HG03520 (cell line): ENCODE results near the gene DGCR2.
"Not testable (repeated sequence)": the region's sequence is repeated elsewhere in the genome, so short reads cannot be mapped to it uniquely, and the experiment has no call there.

Experiments used
- ATAC-seq: cut with Tn5 transposase; IDR thresholded peaks from one replicate; pipeline ENCODE4 v1.9.1; 2021; ENCODE audit warnings: mild to moderate bottlenecking, moderate library complexity; ENCODE audit not compliant: unreplicated experiment

The DGCR2 gene

DNA sequence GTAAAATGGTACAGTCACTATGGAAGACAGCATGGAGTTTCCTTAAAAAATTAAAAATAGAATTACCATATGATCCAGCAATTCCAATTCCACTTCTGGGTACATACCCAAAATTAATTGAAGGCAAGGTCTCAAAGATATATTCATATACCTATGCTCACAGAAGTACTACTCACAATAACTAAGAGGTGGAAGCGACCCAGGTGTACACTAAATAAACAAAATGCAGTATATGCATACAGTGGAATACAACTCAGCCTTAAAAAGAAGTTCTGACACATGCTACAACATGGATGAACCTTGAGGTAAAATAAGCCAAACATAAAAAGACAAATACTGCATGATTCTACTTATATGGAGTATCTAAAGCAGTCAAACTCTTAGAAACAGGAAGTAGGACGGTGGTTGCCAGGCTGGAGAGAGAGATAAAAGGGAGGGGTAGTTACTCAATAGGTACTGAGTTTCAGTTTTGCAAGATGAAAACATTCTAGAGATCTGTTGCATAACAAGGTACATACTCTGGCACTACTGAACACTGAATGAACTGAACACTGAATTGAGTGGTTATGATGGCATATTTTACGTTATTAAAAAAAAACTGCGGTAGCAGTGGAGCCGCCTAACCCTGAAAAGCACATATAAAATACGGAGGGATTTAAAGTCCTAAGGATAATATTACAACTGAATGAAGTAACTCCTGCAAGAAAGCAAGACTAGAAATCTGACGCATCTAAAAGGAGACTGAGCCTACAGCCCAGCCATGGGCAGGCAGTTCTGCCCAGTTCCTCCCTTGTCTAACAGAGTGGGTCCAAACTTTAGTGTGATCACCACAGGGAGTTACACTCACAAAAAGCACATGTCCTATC is 12.8 kb downstream of the DGCR2 start:
- ATAC-seq = peak; percentile 76

DNA sequence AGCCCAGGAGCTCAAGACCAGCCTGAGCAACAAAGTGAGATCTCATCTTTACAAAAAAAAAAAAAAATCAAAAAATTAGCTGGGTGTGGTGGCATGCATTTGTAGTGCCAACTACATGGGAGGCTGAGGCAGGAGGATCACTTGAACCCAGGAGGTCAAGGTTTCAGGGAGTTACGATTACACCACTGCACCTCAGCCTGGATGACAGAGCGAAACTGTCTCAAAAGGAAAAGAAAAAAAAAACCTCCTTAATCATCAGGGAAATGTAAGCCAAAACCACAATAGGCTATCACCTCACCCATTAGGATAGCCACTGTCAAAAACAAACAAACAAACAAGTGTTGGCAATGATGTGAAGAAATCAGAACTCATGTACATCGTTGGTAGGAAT is 13.4 kb downstream of the DGCR2 start:
- ATAC-seq = no peak

DNA sequence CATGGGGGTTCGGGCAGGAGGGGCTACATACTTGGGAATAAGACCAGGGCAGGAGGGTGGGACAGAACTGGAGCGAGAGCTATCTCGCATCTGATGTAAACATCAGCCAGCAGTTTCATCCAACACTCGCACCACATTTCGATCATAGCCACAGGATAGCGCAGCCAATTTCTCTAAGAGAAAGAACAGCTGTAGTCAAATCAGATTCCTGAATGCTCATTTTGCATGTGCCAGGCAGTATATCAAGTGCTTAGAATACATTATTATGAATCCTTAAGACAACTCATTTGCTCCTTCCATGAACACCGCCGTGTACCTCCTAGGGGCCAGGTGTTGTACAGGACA is 14.5 kb downstream of the DGCR2 start:
- no peak for ATAC-seq

DNA sequence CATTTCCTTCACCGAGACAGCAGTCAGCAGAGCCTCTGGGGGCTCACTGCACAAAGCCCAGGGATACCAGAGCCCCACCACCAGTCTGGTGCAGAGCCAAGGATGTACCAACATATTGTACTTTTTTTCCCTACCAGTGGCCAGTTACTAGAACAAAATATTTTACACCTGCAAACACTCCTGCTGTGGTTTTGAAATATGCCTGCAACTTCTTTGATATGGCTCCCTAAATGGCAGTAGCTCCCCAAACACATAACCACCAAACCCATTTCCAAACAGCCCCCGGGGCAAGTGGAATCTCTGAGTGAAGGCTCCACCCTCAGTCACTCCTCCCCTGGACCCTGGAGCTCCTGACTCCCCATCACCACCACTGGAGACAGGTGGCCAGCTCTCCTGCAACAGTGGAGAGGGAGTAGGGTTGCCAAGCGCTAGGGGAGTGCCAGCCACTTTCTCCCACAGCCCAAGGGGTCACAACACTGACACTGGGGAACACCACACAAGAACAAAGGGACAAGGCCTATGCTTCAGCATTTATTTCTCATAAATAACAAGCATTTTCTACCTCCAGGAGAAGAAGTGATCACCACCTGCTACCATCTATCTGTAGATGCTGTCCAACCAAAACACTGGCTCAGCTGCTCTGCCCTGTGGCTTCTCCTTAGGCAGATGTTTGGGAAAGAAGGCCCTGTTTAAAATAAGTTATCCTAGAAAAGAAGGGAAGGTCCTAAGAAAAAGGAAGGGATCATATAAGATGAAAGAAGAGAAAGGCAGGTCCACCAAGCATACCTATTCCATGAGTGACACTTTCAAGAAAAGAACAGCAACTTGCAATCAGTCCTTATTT is 15.1 kb downstream of the DGCR2 start:
- no peak for ATAC-seq

DNA sequence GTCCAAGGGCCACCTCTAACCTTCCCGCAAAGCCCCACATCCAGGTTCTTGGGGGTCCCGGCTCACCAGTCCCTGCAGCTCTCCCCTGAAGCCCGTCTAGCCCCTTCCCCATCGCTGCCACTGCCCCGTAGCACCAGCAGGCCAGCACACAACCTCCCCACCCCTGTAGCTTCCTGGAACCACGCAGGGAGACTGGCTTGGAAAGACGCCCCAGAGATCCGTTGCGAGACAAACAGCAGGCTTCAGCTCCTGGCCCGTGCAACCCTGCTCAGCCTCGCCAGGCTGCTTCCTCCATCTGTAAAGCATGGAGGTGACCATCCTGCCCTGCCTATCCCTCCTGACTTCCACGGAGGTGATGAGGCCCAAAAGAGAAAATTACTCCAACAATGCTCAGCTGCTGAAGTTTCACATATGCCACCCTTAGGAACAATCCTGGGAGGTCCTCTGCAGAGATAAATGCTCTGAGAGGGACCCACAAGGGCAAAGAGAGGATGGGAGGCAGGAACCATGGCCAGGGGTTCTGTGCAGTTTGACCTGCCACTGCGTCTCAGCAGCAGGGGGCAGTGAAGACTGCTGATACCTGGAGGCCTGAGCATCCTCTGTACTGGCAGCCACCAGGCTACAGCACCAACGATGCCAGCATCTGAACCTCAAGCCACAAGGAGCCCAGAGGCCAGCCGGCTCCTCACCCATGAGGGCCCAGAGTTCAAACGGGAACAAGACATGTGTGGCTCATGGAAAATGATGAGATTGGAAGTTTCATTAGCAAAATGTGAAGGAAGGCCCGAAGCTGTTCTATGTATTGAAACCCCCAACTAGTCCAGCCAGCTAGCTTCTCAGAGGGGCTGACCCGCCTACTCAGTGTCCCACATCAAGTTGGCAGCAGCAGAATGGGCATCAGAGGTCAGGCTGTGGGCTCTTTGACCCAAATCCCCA is 16.1 kb downstream of the DGCR2 start:
- no peak for ATAC-seq

DNA sequence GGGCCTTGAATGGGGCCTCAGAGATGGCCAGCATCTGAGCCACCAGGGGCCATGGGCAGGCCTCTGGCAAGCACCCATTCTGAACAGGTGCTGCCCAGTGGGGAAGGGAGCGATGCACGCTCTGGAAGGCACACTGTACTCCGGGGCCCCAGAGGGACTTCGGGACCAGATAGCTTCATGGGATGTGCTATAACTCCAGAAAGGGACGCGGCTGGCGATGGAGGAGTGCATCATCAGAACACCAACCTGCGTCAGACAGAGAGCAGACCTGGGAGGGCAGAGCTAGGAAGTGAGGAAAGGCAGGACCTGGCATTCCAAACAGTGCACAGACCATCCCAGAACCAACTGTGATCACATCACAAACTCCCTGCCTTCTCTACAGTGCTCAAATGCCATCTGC is 16.8 kb downstream of the DGCR2 start:
- no peak for ATAC-seq

DNA sequence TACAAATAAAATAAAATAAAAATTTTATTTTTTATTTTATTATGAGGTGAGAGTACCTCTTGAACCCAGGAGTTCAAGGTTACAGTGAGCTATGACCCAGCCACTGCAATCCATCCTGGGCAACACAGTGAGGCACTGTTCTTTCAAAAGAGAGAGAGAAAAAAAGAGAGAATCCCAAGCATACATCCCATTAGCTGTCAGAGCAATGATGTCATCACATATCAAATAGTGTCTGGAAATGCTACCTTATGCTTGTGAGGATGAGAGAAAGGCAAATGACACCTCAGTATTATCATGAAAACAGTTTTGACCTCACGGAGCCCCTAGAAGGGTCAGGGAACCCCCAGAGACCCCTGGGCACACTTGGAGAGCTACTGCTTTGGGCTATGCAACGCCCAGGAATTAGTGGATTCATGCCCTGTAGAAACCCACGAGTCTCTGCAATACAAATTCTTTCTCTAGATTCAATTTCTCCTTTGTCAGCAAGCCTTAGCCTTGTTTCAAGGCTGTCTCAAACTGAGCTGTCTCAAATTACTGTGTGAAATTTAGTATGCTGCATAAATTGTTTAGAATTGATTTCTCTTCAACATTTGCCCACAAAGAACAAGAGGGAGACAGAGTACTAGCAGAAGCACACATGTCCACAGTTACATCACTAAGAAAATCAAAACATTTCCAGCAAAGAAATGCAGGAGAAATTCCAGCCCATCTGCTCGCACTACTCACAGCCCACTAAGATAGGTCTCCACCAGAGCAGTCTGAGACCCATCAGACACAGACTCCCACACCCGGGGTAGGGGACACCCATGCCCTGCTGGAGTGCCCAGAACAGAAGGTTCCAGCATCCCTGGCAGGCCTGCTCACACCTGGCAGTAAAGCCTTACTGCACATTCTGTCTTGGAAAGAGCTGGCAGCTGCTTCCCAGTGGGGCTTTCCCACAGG is 18.1 kb downstream of the DGCR2 start:
- no peak for ATAC-seq

DNA sequence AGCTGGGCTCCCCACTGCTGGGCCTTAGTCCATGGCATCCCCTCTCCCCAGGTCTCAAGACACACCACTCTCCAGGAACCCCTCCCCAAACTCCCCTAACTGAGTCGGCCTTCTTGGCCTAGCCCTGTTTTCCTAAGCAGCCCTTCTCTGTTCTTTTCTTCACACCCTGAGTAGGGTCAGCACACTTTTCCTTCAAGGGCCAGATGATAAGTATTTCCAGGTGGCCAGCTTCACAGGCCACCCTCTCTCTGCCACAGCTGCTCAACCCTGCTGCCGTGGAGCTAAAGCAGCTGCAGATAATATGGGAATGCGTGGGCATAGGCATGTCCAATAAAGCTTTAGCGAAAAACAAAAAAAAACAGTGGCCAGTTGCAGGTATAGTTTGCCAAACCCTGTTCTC is 24.1 kb downstream of the DGCR2 start:
- ATAC-seq = no peak

DNA sequence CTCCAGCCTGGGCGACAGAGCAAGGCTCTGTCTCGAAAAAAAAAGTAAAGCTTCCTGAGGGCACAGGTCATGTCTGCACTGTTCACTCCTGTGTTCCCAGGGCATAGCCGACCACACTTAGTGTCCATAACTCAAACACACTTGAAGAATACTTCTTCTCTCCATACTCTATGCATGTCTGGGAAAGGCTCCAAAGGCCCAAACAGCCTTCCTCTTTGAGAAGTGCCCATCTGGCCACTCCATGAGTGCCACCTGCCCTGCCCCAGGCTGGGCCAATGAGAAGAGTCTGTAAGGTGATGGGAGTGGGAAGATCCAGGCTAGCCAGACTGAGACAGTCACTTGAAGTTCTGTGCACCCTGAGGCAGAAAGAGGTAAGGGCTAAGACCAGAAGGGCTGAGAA is 24.7 kb downstream of the DGCR2 start:
- no peak for ATAC-seq

DNA sequence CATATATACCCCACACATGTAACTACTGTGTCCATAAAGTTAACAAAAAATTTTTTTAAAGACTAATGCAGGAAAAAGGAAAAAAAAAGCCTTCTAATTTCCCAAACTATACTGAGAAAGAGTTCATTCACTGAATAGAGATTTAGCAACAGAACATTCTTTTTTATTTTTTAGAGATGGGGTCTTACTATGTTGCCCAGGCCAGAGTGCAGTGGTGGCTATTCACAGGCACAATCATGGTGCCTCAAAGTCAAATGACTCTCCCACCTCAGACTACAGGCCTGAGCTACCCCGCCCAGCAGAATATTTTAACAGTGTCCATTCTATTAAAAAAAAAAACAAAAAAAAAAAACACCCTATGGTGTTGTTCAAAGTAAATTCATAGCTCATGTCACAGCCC is 25.7 kb downstream of the DGCR2 start:
- no peak for ATAC-seq

DNA sequence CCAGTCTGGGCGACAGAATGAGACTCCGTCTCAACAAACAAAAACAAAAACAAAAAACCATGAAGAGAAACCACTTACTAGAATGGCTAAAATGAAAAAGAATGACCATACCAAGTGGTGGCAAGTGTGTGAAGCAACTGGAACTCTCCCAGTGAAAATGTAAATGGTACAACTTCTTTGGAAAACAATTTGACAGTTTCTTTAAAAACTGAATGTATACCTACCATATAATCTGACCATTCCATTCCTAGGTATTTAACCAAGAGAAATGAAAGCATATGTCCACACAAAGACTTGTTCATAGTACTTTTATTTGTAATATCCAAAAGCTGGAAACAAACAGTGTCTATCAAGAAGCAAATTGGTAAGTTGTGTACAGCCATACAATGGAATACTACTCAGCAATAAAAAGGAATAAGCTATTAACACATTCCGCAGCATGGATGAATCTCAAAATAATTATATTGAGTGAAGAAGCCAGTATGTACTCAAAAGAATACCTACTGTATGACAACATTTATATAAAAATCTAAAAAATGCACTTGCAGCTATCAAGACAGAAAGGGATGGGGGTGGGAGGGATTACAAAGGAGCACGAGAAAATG is 27.7 kb downstream of the DGCR2 start:
- ATAC-seq = no peak

DNA sequence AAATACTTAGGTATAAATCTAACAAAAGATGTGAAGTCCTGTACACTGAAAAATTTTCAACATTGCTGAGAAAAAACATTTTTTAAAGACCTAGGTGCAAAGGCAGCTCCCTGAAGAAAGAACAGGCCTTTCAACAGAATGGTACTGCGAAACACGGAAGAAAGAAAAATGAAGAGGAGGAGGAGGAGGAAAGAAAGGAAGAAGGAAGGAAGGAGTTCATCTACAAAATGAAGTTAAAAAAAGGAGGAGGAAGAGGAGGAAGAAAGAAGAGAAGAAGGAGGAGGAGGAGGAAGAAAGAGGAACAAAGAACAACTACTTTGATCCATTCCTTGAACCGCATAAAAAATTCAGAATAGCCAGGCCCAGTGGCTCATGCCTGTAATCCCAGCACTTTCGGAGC is 29.5 kb downstream of the DGCR2 start:
- no peak for ATAC-seq

DNA sequence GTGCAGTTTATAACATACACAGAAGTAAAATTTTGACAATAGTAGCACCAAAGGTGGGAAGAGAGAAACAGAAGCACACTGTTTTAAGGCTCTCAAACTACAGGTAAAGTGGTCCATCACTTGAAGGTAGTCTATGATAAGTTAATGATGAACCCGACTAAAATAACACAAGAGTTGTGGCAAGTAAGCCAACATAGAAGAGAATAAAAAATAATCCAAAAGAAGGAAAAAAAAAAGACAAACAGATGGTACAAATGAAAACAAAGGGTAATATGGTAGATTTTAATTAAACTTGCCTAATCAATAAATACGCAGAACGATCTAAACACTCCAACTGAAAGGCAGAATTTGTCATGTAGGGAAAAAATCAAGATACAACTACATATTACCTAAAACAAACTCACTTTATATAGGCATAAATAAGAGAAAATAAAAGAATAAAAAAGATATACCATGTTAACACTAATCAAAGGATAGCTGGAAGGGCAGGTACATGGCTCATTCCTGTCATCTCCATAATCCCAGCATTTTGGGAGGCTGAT is 31.6 kb downstream of the DGCR2 start:
- no peak for ATAC-seq

DNA sequence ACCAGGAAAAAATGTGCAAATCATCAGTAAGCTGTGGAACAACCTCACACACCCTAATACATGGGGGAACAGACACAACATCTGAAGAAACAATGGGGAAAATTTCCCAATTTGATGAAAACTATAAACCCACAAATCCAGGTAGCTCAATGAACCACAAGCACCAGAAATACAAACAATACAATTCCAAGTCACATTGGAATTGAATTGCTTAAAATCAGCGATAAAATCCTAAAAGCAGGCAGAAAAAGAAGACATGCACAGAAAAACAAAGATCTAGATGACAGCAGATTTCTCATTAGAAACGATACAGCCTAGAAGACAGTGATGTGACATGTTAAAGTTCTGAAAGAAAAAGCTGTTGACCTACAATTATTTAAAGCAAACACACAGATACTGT is 32.0 kb downstream of the DGCR2 start:
- ATAC-seq = no peak

DNA sequence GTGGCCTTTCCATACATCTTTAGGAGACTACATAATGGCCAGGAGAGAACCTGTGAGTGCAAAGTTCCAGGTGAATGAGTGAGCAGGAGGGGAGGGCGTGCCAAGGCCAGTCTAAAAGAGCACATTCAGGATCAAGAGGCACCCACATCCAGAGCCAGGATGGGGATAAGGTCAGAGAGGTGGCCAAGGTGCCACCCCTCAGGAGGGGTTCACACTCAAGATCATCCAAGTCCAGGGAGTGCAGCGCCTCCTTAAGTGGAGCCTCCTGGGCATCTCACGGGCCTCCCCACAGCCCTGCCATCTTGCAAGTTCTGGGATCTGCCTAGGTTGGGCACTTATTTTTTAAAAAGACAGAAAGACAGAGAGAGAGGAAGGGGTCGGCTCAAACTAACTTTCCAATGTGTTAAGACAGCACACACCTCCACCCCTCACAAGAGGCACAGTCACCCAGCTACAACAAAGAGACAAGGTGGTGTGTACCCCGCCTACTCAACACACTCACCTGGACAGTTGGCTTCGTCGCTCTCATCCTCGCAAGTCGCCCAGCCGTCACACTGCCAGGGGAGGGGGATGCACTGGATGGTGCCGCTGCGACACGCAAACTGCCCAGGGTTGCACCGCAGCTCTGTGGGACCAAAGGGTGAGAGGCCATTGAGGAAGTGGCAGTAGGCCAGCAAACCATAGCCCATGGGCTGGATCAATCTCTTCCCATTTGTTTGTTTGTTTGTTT is 33.2 kb downstream of the DGCR2 start:
- no peak for ATAC-seq

DNA sequence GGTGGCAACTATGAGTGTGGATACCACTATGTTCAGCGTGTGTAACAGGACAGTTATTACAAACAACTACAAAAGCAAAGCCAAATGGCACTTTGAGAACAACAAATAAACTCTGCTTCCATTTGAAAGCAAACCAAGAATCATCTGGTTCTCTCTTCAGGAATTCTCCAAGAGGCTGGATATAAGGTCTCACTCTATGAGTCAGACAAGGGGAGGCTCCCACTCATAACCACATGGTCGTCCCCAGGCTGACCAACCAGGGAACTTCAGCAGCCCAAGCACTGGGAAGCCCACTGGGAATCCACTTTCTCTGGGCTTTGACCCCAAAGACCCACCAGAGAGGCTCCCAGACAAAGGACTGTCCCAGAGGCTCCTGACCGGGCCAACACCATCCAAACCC is 35.3 kb downstream of the DGCR2 start:
- no peak for ATAC-seq

DNA sequence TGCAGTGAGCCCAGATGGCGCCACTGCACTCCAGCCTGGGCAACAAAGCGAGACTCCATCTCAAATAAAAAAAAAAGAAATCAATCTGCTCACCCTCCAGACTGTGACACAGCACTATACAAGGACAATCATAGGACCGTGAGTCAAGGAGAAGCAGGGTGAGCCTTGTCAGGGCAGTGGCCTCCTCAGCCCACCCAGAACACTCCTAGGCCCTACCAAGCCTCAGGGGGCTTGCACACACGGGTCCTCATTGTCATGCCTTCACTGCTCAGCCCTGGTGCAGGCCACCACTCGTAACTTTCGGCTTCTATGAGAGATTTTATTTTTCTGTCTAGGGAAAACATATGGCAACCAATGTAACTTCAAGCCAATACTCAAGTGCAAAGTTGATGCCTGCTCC is 35.8 kb downstream of the DGCR2 start:
- ATAC-seq = no peak

DNA sequence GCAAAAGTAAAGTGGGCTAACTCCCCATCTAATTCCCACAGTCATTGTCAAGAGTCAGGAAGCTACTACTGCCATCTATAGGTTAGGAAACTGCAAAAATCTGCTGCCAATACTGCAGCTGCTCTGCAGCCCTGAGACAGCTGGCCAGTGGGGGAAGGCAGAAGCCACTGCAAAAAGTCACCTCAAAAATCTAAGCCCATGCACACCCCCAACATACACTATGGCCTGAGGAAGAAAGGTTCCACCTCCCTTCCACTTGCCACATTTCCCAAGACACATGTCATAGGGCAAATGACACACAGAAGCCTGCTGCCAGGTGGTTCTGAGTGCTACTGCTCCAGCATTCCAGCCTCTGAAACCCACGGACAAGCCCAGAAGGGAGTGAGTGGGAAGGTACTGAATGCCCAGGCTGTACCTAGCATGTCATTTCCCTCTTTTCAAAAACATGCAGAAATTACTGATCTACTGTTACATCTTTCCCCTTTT is 36.9 kb downstream of the DGCR2 start:
- ATAC-seq = no peak

DNA sequence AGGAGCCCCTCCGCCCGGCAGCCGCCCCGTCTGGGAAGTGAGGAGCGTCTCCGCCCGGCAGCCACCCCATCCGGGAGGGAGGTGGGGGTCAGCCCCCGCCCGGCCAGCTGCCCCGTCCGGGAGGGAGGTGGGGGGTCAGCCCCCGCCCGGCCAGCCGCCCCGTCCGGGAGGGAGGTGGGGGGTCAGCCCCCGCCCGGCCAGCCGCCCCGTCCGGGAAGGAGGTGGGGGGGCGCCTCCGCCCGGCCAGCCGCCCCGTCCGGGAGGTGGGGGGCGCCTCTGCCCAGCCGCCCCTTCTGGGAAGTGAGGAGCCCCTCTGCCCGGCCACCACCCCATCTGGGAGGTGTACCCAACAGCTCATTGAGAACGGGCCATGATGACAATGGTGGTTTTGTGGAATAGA is 37.6 kb downstream of the DGCR2 start:
- ATAC-seq = not testable (repeated sequence)
